Stimulated activated CD4-positive, alpha-beta T cell treated with anti-CD3 and anti-CD28 coated beads, Interleukin-4, amount 100 ng/mL, for 1 hour (primary cell): ENCODE results near the gene ROR2.
"Not testable (repeated sequence)": the region's sequence is repeated elsewhere in the genome, so short reads cannot be mapped to it uniquely, and the experiment has no call there.

Source experiments
- DNase-seq: peaks from one replicate; pipeline ENCODE4 v3.0.0-alpha.2; 2020

The ROR2 gene

GRCh38 chr9:91659529-91660495 is 290.2 kb downstream of the ROR2 start:
- DNase-seq, result no peak

- DNase-seq, result no peak
These were observed 291.4 kb downstream of the ROR2 start for GRCh38 chr9:91658513-91659105.

GRCh38 chr9:91657501-91657900 is 292.5 kb downstream of the ROR2 start:
- no peak for DNase-seq

- DNase-seq, result no peak
These were observed 294.4 kb downstream of the ROR2 start for GRCh38 chr9:91655658-91656057.

GRCh38 chr9:91655215-91655614 is 294.8 kb downstream of the ROR2 start:
- no peak for DNase-seq

GRCh38 chr9:91654527-91654926 is 295.5 kb downstream of the ROR2 start:
- DNase-seq, result no peak

- no peak for DNase-seq
These were observed 302.7 kb downstream of the ROR2 start for GRCh38 chr9:91647371-91647770.

GRCh38 chr9:91646702-91647101 is 303.3 kb downstream of the ROR2 start:
- DNase-seq, result no peak

GRCh38 chr9:91644433-91644832 is 305.6 kb downstream of the ROR2 start:
- no peak for DNase-seq

- DNase-seq, result no peak
These were observed 306.4 kb downstream of the ROR2 start for GRCh38 chr9:91643481-91644077.

- no peak for DNase-seq
These were observed 307.3 kb downstream of the ROR2 start for GRCh38 chr9:91642771-91643170.

- no peak for DNase-seq
These were observed 309.6 kb downstream of the ROR2 start for GRCh38 chr9:91640428-91640827.

- DNase-seq, result no peak
These were observed 311.0 kb downstream of the ROR2 start for GRCh38 chr9:91639054-91639453.

- not testable (repeated sequence) for DNase-seq
These were observed 315.2 kb downstream of the ROR2 start for GRCh38 chr9:91634832-91635231.

- DNase-seq, result no peak
These were observed 320.3 kb downstream of the ROR2 start for GRCh38 chr9:91629718-91630117.

- DNase-seq, result no peak
These were observed 321.1 kb downstream of the ROR2 start for GRCh38 chr9:91628892-91629291.

- no peak for DNase-seq
These were observed 324.7 kb downstream of the ROR2 start for GRCh38 chr9:91625331-91625730.

GRCh38 chr9:91623004-91623403 is 327.0 kb downstream of the ROR2 start:
- no peak for DNase-seq

GRCh38 chr9:91622121-91622520 is 327.9 kb downstream of the ROR2 start:
- DNase-seq, result not testable (repeated sequence)

GRCh38 chr9:91614044-91614443 is 336.0 kb downstream of the ROR2 start:
- DNase-seq, result not testable (repeated sequence)

- no peak for DNase-seq
These were observed 338.4 kb downstream of the ROR2 start for GRCh38 chr9:91611582-91611981.

GRCh38 chr9:91606255-91606995 is 343.6 kb downstream of the ROR2 start:
- no peak for DNase-seq
